GM12891 (cell line): ENCODE measurements around the gene SYNE1.

ENCODE experiments used
- POLR2A ChIP-seq: IDR thresholded peaks from 2 replicates; pipeline ENCODE4 v1.6.1; 2011; ENCODE audit warnings: low read depth, low read length, control low read depth
- SPI1 ChIP-seq: IDR thresholded peaks from 2 replicates; pipeline ENCODE4 v1.6.1; 2011; ENCODE audit warnings: low read depth, low read length, control low read depth

GRCh38 chr6:152609125-152609670, 28.0 kb downstream of the SYNE1 start:
- TF ChIP-seq POLR2A (no peak), SPI1 (no peak)
